ENCODE data around the gene EMSY. TPM values are rescaled to one million over a fixed set of nuclear protein-coding genes. Genes with fewer than 3 reads are reported as not detected.
"Not testable (repeated sequence)": the region's sequence is repeated elsewhere in the genome, so short reads cannot be mapped to it uniquely, and the experiment has no call there.

Gene EMSY, protein sequence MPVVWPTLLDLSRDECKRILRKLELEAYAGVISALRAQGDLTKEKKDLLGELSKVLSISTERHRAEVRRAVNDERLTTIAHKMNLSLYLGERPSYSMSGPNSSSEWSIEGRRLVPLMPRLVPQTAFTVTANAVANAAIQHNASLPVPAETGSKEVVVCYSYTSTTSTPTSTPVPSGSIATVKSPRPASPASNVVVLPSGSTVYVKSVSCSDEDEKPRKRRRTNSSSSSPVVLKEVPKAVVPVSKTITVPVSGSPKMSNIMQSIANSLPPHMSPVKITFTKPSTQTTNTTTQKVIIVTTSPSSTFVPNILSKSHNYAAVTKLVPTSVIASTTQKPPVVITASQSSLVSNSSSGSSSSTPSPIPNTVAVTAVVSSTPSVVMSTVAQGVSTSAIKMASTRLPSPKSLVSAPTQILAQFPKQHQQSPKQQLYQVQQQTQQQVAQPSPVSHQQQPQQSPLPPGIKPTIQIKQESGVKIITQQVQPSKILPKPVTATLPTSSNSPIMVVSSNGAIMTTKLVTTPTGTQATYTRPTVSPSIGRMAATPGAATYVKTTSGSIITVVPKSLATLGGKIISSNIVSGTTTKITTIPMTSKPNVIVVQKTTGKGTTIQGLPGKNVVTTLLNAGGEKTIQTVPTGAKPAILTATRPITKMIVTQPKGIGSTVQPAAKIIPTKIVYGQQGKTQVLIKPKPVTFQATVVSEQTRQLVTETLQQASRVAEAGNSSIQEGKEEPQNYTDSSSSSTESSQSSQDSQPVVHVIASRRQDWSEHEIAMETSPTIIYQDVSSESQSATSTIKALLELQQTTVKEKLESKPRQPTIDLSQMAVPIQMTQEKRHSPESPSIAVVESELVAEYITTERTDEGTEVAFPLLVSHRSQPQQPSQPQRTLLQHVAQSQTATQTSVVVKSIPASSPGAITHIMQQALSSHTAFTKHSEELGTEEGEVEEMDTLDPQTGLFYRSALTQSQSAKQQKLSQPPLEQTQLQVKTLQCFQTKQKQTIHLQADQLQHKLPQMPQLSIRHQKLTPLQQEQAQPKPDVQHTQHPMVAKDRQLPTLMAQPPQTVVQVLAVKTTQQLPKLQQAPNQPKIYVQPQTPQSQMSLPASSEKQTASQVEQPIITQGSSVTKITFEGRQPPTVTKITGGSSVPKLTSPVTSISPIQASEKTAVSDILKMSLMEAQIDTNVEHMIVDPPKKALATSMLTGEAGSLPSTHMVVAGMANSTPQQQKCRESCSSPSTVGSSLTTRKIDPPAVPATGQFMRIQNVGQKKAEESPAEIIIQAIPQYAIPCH (N-terminal part only)
- 34.3 and 46.2 TPM in 2 replicates for total RNA-seq (2014; rRNA removed; shearing (Covaris generic))

DNA sequence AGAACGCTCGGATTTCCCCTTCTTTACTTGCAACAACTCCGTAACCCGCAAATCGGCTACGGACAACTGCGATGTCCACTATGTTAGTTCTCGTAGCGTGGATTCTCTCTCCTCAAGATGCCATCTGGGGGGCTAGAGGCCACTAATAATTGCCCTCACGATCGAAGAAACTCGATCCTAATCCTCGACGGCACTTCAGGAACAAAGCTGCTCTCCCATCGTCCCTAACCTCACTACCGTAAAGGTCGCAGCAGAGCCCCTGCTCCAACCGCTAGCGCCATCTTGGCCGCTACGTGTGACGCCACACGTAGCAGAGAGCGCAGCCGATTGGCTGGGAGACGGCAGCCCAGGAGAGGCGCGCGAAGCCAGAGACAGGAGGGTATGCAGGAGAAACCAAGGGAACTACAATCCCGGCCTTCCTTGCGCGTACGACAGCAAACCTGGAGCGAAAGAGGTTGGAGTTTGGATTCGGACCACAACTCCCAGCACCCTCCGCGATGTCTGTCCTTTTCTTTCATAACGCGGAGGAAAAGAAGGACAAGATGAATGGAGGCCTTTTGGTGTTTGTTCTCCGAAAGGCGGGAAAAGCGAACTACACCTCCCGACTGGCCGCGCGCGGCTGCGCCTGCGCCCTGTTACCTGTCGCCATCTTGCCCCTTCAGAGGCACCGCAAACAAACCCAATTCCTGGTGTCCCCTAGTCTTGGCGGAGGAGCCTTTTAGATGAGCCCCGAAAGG lies at the start of gene EMSY:
TSS of gene EMSY (plus strand) at position 635 of the 737 bp plus-strand sequence. CDS start 1,921 bp downstream, outside the sequence.
- Histone ChIP-seq H3K4me3 (peak within 1 kb of the TSS; percentile 89), H3K4me1 (peaks cover 6% of the 10 kb centered on the region; the same call in 1 of the 2 replicates), H3K36me3 (peaks cover 18% of the 10 kb centered on the region), H3K27me3 (no peaks in the 10 kb centered on the region), H3K9me3 (replicated peaks) (no peaks in the 10 kb centered on the region), H3K27ac (peak within 1 kb of the TSS; percentile 94)
- DNase-seq, result peak; percentile 97 to 98

DNA sequence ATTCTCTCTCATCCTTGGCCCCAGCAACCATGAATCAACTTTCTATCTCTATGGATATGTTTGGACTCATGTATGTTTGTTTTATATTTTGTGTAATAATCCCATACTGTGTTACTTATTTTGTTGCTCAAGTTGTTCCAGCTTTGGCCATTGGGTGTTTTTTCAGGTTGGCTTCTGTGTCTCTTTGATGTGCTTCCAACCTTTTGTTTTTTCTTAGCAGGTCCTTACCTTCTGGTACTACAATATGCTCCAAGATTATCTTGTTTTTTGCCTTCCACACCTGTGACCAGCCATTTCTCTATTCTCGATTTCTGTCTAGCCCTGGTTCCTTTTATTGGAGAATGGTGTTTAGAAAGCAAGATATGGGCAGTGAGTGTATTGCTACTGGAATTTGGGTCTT lies 49.5 kb upstream of the EMSY start:
- Histone ChIP-seq H3K4me3 (no peak overlapping the region), H3K9me3 (replicated peaks) (no peaks in the 10 kb centered on the region), H3K4me1 (peaks cover 15% of the 10 kb centered on the region), H3K27ac (no peak overlapping the region), H3K36me3 (no peaks in the 10 kb centered on the region), H3K27me3 (no peaks in the 10 kb centered on the region)
- DNase-seq, result no peak

DNA sequence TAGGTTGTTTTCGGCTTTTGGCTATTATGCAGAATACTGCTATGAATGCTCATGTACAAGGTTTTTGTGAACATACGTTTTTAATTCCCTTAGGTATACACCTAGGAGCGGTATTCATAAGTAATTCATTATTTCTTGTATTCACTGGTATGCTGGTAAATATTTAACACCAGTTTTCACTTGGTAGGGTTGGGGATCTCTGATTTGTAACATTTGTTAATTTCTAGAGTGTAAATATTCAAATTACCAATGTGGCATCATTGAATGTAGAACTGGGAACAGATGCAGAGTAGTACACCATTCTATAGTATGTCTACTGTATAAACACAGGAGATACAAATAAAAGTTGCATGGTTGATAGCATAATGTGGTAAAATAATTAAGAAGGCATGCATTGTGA lies 47.4 kb upstream of the EMSY start:
- Histone ChIP-seq H3K27ac (no peak overlapping the region), H3K36me3 (no peaks in the 10 kb centered on the region), H3K4me3 (no peak overlapping the region), H3K4me1 (no peaks in the 10 kb centered on the region; the same call in 1 of the 2 replicates), H3K9me3 (replicated peaks) (no peaks in the 10 kb centered on the region), H3K27me3 (no peaks in the 10 kb centered on the region)
- no peak for DNase-seq

DNA sequence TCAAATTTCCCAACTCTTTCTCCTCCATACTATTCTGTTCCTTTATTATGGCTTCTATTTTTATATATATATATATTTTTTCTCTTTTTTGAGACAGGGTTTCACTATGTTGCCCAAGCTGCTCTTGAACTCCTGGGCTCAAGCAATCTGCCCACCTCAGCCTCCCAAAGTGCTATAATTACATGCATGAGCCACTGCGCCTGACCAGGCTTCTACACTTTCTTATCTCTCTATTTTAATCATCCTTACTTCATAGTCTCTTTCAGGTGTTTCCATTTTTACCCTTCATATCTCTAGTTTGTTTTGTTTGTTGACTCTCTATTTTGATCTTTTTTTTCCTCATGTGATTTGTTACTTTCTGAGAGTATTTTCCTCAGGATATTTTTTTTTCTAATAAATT lies 43.9 kb upstream of the EMSY start:
- H3K27me3 ChIP-seq, result no peaks in the 10 kb centered on the region
- H3K27ac ChIP-seq, result no peak overlapping the region
- H3K36me3 ChIP-seq, result no peaks in the 10 kb centered on the region
- H3K4me3 ChIP-seq, result no peak overlapping the region
- H3K9me3 ChIP-seq (replicated peaks), result no peaks in the 10 kb centered on the region
- H3K4me1 ChIP-seq, result no peaks in the 10 kb centered on the region
- no peak for DNase-seq

DNA sequence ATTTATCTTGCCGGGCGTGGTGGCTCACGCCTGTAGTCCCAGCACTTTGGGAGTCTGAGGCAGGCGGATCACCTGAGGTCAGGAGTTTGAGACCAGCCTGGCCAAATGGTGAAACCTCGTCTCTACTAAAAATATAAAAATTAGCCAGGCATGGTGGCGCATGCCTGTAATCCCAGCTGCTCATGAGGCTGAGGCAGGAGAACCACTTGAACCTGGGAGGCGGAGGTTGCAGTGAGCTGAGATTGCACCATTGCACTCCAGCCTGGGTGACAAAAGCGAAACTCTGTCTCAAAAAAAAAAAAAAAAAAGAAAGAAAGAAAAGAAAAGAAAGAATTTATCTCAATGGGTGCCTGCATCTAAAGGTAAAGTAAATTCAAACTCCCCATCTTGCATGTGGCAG lies 43.3 kb upstream of the EMSY start:
- not testable (repeated sequence) for H3K36me3 ChIP-seq; H3K4me1 ChIP-seq; H3K9me3 ChIP-seq (replicated peaks); H3K27ac ChIP-seq; H3K4me3 ChIP-seq; DNase-seq; H3K27me3 ChIP-seq

DNA sequence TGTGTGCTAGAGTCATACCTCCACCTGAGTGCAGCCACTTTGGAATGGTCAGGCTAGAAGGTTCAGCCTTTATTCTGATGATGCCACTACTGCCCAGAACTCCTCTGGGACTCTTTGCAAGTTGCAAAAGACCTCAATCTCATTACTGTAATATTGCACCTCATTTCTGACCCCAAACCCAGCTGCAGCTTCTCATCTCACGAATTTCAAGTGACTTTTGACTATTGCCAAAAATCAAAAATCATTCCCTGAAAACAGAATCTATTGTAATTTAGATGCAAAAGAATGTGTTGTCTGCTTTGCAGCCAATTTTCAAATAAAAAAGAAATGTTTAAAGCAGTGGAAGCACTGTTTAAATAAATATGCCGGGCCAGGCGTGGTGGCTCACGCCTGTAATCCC lies 38.5 kb upstream of the EMSY start:
- no peak for DNase-seq
- Histone ChIP-seq H3K4me1 (peaks cover 25% of the 10 kb centered on the region), H3K36me3 (no peaks in the 10 kb centered on the region), H3K4me3 (no peak overlapping the region), H3K27me3 (no peaks in the 10 kb centered on the region), H3K27ac (no peak overlapping the region), H3K9me3 (replicated peaks) (no peaks in the 10 kb centered on the region)

DNA sequence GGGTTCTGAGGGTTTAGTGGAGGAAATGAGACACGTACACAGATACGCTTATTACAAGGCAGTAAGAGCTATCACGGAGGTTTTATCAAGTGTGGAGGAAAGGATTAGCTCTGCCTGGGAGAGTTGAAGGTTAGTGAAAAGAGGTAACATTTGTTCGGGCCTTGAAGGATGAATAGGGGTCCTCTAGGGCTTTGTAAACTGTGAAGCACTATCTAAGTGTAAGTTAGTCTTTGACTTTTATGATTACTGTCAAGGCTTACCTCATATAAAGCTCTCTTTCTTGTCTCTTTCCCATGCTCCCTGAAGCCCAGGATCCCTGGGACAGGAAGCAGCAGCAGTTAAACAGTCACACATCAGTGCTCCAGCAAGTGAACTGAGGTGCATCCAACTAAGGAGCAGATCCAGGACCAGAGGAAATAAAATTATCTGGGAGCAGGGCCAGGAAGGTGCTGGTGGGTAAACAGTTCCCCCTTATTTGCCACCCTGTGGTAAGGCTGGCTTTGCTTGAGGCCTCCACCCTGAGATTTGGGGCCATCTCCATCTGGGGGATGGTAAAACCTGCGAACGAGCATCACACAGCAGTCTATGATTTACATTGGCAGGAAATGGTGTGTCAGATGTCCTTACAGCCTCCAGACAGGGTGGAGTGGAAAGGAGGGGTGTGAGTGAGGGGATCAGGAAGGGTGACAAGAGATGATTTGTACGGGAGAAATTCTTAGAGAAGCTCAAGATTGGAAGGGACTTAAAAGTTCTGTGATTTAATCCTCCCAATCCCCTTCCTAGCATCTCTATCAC lies 36.5 kb upstream of the EMSY start:
- H3K27ac ChIP-seq, result peak overlapping the region; percentile 96
- peak overlapping the region; percentile 24 for H3K4me3 ChIP-seq
- H3K36me3 ChIP-seq, result no peaks in the 10 kb centered on the region
- H3K9me3 ChIP-seq (replicated peaks), result no peaks in the 10 kb centered on the region
- peak; percentile 75 to 95 for DNase-seq
- H3K4me1 ChIP-seq, result peaks cover 25% of the 10 kb centered on the region
- H3K27me3 ChIP-seq, result no peaks in the 10 kb centered on the region

DNA sequence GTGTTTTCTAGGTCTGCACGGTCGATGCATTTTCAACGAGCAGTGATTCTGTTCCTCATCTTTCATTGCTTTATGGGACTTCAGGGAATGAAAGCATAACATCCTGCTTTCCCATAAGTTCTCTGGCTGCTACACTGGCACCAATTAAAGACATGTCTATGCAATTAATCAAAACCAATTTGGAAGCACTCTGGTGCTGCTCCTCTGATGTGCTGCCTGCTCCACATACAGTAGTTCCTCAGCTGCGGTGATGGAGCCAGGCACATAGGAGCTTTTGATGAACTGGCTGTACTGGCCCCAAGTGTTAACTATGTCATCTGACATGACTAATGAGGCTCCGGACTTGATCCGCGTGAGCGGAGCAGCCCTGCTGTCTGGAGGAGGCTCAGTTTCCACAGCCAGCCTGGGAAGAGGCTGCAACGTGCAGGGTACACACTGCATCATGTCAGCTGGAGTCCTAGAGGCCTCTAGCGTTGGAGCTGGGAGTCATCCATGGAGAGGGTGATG lies 33.9 kb upstream of the EMSY start:
- Histone ChIP-seq H3K9me3 (replicated peaks) (no peaks in the 10 kb centered on the region), H3K4me3 (no peak overlapping the region), H3K27ac (no peak overlapping the region), H3K27me3 (no peaks in the 10 kb centered on the region), H3K36me3 (no peaks in the 10 kb centered on the region), H3K4me1 (peaks cover 25% of the 10 kb centered on the region)
- no peak for DNase-seq

DNA sequence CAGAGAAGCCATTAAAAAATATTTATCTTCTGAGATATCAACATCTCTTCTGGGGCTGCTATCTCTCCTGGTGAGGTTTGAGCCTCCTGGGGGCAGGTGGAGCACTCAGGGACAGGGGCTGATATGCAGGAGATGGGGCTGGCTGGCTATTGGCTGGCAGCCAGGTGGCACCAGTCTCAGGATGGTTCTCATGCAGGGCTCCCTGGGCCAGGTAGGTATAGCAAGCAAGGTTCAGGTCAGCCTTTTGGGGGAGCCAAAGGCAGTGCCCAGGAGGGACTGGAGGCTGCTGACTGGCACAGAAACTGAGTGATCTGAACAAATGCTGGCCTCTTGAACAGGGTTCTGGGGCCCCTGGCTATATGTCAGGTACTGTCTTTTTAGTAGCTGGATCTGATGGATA lies 29.7 kb upstream of the EMSY start:
- no peak overlapping the region for H3K27ac ChIP-seq
- no peaks in the 10 kb centered on the region for H3K36me3 ChIP-seq
- no peaks in the 10 kb centered on the region for H3K9me3 ChIP-seq (replicated peaks)
- no peak for DNase-seq
- no peaks in the 10 kb centered on the region for H3K4me1 ChIP-seq
- H3K4me3 ChIP-seq, result no peak overlapping the region
- H3K27me3 ChIP-seq, result no peaks in the 10 kb centered on the region

DNA sequence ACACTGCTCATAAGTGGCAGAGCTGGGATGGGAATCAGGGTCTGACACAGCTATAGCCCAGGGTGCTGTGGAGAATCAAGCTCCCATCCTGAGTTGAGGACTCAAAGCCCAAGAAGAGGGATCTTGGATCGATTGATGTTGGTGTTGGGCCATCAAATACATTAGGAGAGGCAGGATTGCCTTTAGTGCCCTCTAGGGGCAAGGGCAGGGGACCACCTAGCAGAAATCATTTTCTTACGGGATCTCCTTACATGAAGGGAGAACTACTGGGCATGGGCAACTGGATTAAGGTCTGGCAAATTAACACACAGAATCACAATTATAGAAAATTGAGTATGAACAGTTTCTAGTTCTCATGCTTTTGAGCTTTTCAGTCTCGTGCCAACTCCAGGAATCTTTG lies 24.9 kb upstream of the EMSY start:
- H3K4me1 ChIP-seq, result no peaks in the 10 kb centered on the region
- H3K9me3 ChIP-seq (replicated peaks), result no peaks in the 10 kb centered on the region
- H3K36me3 ChIP-seq, result no peaks in the 10 kb centered on the region
- no peak overlapping the region for H3K4me3 ChIP-seq
- DNase-seq, result peak; percentile 23 to 54
- no peak overlapping the region for H3K27ac ChIP-seq
- no peaks in the 10 kb centered on the region for H3K27me3 ChIP-seq

DNA sequence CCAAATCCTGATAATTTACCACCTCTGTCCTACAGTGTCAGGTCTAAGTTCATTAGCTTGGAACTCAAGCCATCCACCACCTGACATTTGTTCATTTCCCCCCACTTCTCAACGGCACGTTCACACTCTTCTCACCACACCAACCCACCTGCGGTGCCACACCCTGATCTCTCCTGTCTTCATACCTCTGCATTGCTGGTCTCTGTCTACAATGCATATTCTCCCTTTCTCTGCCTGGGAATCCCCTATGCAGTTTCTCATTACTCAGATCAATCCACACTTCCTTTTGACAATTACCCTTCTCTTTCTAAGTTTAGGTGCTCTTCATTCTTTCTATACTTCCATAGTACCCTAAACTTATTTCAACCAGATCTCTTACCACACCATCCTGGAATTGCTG lies 20.4 kb upstream of the EMSY start:
- Histone ChIP-seq H3K9me3 (replicated peaks) (no peaks in the 10 kb centered on the region), H3K4me3 (no peak overlapping the region), H3K27ac (no peak overlapping the region), H3K36me3 (no peaks in the 10 kb centered on the region), H3K4me1 (peaks cover 6% of the 10 kb centered on the region; the same call in 1 of the 2 replicates), H3K27me3 (no peaks in the 10 kb centered on the region)
- no peak for DNase-seq

DNA sequence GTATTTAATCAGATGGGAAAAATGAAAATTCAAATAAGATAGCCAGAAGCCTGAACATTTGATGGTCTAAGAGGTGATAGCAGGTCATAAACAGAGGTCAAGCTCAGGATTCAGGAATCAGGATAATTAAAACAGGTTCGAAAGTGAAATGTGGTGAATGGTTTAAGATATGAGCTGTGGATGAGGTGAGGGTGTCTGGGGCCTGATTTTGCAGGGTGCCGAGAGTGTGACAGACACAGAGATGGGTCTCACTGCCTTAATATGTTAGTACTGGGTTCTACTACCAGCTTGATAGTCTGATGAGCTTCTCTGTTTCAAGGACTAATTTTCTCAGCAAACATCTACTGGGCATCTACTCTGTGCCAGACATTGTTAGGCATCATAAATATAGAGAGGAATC lies 19.9 kb upstream of the EMSY start:
- DNase-seq, result no peak
- H3K27me3 ChIP-seq, result no peaks in the 10 kb centered on the region
- no peak overlapping the region for H3K27ac ChIP-seq
- no peaks in the 10 kb centered on the region for H3K36me3 ChIP-seq
- H3K4me3 ChIP-seq, result no peak overlapping the region
- no peaks in the 10 kb centered on the region for H3K9me3 ChIP-seq (replicated peaks)
- peaks cover 6% of the 10 kb centered on the region; the same call in 1 of the 2 replicates for H3K4me1 ChIP-seq

DNA sequence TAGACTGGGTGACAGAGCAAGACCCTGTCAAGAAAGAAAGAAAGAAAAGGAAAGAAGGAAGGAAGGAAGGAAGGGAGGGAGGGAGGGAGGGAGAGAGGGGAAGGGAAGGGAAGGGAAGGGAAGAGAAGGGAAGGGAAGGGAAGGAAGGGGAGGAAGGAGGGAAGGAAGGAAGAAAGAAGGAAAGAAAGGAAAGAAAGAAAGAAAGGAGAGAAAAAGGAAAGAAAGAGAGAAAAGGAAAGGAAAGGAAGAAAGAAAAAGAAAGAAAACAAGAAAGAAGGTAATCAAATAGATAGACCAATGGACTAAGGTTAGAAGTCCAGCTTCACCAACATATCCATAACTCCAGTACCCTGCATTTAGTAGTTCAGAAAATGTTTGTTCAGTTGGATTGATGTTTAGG lies 18.2 kb upstream of the EMSY start:
- H3K4me3 ChIP-seq, result no peak overlapping the region
- H3K27ac ChIP-seq, result no peak overlapping the region
- H3K9me3 ChIP-seq (replicated peaks), result no peaks in the 10 kb centered on the region
- H3K4me1 ChIP-seq, result peaks cover 6% of the 10 kb centered on the region; the same call in 1 of the 2 replicates
- DNase-seq, result no peak
- no peaks in the 10 kb centered on the region for H3K27me3 ChIP-seq
- no peaks in the 10 kb centered on the region for H3K36me3 ChIP-seq
